Stimulated activated CD8-positive, alpha-beta memory T cell treated with anti-CD3 and anti-CD28 coated beads, Interleukin-12 subunit alpha, Interleukin-12 subunit beta, amount 100 ng/mL, for 1 hour (primary cell): Measurements from ENCODE around the gene ITGA7.
"Not testable (repeated sequence)": the region's sequence is repeated elsewhere in the genome, so short reads cannot be mapped to it uniquely, and the experiment has no call there.

Experiments used
- DNase-seq: peaks from one replicate; pipeline ENCODE4 v3.0.0-alpha.2; 2020; ENCODE audit warnings: low read depth

Gene ITGA7

DNA sequence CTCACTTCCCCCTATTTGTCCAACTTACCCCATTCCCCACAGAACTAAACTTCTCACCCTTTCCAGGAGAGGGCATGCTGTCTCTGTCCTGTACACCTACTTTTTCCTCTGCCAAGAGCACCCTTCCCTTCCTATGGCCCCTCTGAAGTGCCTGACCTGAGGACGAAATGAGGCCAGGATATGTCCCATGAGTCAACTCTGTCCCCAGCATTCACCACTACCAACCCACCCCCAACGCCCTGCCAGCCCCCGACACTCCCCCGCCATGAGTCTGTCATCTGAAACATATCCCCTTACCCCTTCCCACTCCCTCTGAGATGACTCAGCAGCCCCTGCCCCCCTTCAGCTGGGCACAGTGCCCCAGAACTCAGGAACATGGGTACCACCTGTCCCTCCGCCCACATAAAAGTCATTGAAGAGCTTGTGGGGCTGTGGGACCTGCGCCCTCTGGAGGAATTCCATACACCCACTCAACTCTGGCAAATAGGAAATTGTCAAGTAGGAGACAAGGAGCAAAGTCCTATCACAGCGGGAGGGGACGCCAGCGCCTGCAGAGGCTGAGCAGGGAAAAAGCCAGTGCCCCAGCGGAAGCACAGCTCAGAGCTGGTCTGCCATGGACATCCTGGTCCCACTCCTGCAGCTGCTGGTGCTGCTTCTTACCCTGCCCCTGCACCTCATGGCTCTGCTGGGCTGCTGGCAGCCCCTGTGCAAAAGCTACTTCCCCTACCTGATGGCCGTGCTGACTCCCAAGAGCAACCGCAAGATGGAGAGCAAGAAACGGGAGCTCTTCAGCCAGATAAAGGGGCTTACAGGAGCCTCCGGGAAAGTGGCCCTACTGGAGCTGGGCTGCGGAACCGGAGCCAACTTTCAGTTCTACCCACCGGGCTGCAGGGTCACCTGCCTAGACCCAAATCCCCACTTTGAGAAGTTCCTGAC is 26.3 kb downstream of the ITGA7 start:
- no peak for DNase-seq

DNA sequence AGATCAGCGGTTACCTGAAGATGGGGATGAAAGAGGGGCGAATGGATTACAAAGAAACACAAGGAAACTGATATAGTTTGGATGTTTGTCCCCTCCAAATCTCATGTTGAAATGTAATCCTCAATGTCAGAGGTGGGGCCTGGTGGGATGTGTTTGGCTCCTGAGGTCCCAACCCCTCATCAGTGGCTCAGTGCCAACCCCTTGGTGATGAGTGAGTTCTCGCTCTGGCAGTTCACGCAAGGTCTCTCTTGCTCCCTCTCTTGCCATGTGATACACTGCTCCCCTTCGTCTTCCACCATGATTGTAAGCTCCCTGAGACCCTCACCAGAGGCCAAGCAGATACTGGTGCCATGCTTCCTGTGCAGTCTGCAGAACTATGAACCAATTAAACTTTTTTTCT is 28.0 kb downstream of the ITGA7 start:
- no peak for DNase-seq

DNA sequence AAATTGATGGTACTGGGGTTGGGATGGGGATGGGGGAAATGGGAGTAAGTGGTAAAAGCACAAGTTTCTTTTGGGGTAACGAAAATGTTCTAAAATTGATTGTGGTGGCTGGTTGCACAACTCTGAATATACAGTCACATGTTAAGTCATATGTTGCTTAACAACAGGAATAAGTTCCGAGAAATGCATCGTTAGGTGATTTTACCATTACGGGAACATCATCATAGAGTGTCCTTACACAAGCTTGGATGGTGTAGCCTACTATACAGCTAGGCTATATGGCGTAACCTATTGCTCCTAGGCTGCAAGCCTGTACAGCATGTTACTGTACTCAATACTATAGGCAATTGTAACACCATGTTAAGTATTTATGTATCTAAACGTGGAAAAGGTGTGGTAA is 31.0 kb downstream of the ITGA7 start:
- no peak for DNase-seq

DNA sequence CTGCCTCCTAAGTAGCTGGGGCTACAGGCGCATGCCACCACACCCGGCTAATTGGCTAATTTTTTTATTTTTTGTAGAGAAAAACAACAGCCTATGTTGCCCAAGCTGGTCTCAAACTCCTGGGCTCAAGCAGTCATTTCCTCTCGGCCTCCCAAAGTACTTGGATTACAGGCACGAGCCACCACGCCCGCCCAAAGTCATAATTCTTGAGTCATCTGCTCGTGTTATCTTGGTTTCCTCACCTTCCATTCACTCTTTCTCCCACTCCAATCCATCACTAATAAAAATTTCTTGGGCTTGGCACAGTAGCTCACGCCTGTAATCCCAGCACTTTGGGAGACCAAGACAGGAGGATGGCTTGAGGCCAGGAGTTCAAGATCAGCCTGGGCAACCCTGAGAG is 32.0 kb downstream of the ITGA7 start:
- no peak for DNase-seq

DNA sequence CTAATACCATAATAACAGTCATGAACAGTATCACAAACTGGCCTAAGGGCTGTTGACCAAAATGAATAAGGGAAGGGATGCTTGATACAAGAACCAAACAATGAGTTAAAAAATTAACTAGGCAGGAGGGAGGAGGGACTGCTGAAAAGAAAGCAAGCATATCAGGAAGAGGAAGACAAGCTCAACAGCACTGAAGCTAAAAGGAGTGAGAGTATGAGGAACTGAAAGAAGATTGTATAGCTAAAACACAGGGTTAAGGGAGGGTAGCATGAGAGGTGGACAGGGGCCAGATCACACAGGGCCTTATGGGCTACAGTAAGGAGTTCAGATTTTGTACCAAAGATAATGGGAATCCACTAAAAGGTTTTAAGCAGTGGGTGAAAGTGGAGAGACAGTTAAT is 34.1 kb downstream of the ITGA7 start:
- no peak for DNase-seq

DNA sequence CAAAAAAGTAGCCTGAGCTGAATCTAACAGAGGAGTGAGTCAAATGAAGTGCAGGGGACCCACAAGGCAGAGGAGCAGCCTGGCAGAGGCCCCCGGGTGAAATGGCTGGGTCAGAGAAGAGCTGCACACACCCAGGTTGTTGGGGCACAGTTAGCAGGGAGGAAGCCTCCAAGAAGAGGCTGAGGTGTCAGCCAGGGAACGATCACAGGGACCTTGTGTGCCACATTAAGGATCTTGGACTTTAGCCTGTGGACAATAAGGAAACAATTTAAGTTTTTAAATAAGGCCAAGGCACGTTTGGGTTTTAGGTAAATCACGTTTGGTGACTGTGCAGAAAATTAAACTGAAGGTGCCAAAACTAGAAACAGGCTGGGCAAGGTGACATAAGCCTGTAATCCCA is 36.0 kb downstream of the ITGA7 start:
- no peak for DNase-seq

DNA sequence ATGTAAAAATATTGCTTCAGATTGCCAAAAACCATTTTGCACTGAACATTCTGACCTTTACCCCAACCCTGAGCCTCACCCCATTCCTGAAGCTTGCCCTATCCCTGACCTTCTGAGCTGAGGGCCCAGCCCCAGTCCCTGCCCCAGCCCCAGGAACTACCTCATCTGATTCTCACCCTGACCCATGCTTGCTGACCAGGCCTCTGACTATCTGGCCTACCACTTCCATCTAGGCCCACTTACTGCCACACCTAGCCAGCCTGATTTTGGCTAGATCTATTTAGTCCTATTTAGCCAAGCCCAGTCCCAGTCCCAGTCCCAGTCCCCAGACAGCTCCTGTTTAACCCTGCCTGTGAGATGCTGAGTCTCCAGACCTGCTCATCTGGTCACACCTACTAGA is 37.4 kb downstream of the ITGA7 start:
- DNase-seq, result no peak

DNA sequence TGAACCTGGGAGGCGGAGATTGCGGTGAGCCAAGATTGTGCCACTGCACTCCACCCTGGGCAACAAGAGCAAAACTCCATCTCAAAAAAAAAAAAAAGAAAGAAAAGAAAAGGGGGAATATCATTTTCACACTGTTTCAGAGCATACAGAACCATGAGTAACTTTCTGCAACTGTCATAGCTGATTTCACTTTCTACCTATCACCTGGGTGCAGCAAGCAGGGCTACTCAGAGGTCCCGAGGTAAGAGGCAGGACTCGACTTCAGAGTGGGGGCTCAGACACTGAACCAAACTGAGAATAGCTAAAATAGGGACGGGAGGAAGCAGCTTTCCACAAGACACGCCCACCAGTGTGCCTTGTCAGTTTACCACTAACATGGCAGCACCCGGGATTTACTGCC is 41.2 kb downstream of the ITGA7 start:
- DNase-seq, result no peak

DNA sequence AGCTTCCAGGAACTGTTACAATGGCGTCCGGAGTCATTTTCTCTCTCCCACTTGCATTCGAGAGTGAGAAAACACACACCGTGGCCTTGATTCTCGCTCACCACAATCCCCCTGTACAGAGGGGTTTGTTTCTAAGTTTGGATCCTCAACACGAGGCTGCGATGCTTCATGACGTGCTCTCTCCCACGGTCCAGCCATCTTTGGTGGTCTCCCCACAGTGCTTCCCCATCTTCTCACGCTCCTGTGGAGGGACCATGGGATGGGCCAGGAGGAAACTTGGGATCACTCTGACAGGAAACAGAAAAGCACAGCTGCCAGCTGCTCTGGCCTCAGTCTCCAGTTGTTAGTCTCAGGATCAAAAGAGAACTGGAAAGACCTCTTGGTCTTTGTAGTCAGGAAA is 42.9 kb downstream of the ITGA7 start:
- DNase-seq, result no peak

DNA sequence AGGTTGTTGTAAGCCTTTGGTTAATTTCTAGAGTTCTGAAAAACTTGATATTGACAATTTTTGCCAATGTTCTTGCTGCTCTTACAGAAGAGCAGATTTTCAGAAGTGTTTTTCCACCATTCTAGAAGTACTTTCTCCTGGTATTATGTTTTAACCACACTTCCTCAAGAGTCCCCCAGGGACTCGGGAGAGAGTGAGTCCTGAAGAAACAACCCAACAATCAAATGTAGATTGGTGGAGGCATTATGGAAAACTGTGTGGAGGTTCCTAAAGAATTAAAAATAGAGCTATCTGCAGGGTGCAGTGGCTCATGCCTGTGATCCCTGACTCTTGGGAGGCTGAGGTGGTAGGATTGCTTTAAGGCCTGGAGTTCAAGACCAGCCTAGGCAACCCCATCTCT is 44.3 kb downstream of the ITGA7 start:
- no peak for DNase-seq

DNA sequence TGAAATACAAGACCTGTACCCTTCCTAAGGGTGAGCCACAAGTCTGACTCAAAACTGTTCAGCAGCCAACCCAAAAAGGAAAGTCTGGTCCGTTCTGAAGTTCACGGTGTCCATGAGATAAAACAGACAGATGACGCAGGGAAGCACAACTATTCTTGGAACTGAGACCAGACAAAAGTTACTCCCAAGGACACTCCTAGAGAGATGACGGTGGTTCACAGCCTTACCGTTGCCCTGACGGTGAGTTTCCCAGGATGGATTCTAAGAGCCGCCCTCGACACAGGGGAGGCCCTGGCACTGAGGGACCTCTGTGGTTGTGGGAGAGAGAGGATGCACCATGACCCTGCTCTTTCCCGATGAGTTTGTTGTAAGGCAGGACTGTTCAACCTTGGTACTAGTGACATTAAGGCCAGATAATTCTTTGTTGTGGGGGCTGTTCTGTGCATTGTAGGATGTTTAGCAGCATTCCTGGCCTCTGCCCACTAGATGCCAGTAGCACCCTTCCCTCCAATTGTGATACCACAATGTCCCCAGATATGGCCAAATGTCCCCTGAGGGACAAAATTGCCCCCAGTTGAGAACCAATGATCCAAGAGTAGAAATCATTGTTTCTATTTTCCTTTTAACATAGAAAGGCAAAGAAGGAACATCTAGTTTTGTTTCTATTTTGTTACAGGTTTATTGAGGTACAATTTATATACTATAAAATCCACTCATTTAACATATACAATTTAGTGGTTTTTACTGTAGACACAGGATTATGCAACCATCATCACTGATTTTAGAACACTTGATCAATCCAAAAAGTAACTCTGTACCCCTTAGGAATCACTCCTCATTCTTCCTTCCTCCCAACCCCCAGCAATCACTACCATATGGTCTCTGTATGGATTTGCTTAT is 48.0 kb downstream of the ITGA7 start:
- no peak for DNase-seq

DNA sequence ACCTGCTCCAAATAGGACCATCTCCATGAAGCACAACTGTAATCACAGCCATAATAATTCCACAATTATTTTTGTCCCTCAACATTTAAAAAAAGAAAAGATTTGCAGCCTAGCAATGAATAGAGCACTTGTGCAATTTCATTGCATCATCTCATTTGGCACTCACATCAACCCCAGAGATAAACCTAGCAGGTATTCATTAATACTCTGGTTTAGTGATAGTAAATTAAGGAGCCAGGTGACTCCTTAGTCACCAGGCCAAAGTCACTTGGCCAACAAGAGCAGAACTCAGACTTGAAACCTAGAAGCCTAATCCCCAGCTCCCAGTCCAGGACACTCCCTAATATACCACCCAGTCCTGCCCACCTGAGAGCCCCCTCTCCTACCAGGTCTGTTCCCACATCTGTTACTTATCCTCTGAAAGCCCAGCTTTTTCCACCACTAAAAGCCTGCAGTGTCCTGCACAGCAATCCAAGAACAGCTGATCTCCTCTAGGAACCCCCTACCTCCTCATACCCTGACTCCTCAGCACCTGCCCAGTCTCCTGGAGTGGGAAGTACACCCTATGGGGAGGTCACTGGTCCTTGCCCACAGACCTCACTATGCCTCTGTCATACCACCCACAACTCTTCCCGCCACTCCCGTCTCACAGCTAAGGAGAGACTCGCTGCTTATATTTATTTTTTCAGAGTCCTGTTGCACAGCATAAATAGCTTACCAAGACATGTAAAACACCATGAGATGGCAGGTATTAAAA is 48.9 kb downstream of the ITGA7 start:
- DNase-seq, result no peak

DNA sequence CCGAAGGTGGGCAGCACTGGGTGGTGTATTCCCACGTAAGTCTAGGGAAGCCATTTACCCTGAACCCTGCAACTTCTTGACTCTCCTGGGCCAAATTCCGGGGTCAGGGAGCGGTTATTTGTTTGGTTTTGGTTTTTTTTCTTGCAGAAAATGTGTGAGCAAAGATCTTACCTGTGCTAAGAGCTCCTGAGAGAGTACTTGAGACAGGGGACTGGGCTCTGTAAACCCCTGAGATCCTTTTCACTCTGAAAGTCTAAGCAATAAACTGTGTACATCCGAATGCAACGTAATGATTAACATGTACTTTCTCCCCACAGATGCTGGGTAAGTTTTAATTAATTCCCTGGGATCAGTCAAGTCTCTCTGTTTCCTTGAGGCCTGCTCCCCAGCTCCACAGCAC is 49.5 kb downstream of the ITGA7 start:
- no peak for DNase-seq

DNA sequence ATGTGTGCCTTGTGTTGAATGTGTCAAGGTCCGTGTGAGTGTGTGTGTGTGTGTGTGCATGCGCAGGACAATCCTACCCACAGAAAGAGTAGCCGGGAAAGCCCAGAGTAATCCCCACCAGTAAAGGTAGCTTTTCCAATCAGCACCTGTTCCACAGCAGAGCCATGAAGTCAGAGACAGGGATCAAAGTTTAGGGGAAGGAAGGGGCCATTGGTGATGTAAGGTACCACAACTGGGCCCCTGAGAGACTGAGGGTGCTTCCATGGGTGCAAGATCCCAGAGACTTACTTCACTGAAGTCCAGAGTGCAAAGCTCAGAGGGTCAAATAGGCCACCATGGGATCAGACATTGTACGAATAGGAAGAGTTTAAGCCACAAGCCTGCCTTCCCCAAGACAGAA is 50.5 kb downstream of the ITGA7 start:
- no peak for DNase-seq

DNA sequence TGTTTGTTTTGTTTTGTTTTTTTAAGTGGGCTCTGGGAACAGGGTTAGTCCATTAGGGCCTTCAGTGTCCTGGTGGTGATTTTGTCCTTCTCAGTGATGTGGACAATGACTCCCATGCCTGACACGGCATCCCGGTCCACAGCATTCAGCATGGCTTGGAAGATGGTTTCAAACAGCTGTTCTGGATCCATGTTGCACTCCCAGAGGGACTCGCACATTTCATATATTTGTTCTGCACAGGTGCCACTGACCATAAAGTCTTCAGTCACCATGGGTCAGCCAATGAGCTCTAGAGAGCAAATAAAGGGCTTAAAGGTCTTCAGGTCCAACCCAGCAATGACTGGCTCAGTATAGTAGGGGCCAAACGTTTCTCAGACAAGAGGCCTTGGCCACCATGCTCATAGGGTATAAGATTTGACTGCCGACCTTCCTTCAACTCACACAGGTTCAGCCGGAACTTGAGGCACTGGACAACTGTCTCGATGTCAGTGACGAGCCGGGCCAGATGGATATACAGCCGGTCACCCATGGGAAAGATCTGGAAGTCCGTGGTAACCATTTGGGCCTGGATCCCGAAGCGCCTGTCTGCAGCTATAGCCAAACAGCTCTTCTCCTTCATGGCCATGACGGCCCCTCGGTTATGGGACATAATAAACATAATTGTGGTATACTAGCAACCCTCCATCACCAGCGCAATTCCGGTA is 53.0 kb downstream of the ITGA7 start:
- DNase-seq, result no peak

DNA sequence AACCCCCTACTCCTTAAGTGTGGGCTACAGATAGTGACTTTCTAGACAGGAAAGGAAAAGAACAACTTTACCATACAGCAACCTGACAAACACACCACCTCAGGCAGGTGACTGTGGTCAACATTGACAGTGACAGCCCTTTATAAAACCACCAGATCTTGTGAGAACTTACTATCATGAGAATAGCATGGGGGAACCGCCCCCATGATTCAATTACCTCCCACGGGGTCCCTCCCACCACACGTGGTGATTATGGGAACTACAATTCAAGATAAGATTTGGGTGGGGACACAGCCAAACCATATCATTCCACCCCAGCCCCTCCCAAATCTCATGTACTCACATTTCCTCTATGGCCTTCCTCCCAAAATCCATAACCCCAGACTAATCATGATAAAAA is 54.7 kb downstream of the ITGA7 start:
- DNase-seq, result no peak

DNA sequence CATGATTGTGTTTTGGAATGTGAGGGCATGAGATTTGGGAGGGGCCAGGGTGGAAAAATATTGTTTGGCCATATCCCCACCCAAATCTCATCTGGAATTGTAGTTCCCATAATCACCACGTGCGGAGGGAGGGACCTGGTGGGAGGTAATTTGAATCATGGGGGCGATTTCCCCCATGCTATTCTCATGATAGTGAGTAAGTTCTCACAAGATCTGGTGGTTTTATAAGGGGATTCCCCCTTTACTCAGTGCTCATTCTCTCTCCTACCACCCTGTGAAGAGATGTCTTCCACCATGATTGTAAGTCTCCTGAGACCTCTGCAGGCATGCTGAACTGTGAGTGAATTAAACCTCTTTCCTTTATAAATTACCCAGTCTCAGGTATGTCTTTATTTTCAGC is 55.4 kb downstream of the ITGA7 start:
- DNase-seq, result no peak

DNA sequence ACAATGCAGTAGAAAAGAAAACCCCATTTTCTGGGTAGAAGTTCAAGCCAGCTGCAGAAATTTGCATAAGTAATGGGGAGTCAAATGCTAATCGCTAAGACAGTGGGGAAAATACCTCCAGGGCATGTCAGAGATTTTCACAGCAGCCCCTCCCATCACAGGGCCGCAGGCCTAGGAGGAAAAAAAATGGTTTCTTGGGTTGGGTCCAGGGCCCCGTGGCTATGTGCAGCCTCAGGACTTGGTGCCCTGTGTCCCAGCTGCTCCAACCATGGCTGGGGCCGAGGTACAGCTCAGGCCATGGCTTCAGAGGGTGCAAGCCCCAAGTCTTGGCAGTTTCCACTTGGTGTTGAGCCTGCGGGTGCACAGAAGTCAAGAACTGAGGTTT is 56.4 kb downstream of the ITGA7 start:
- DNase-seq, result no peak

DNA sequence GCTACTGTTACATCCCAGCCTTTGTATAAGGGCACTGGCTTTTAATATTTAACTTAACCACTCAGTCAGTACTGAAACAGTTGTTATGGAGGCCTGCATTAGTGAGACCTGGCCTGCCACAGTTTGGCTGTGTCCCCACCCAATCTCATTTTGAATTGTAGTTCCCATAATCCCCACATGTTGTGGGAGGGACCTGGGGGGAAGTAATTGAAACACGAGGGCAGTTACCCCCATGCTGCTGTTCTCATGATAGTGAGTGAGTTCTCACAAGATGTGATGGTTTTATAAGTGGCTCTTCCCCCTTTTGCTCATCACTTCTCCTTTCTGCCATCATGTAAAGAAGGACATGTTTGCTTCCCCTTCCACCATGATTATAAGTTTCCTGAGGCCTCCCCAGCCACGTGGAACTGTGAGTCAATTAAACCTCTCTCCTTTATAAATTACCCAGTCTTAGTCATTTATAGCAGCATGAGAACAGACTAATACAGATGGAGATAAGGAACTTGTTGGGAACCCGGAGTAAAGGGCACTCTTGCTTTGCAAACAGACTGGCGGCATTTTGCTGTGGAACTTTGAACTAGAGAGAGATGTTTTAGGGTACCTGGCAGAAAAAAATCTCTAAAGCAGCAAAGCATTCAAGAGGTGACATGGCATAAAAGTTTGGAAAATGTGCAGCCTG is 56.9 kb downstream of the ITGA7 start:
- DNase-seq, result not testable (repeated sequence)

DNA sequence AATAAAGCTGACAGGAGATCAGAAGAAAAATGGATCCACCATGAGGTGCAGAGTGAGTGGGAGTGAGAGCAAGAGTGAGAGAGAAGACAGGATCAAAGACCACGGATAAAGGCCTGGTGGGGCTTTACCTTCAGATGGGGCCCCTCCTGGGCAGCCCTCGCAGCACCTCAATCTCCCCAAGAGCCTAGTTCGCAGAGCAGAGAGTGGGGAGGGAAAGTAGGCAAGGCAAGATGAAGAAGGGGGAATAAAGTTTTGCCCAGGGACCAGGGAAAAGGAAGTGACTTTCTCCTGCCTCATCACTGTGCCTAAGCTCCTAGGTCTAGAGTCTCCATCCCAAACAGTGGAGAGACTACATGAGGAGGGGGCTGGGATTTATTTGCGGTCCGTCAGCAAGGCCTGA is 60.7 kb downstream of the ITGA7 start:
- DNase-seq, result no peak

DNA sequence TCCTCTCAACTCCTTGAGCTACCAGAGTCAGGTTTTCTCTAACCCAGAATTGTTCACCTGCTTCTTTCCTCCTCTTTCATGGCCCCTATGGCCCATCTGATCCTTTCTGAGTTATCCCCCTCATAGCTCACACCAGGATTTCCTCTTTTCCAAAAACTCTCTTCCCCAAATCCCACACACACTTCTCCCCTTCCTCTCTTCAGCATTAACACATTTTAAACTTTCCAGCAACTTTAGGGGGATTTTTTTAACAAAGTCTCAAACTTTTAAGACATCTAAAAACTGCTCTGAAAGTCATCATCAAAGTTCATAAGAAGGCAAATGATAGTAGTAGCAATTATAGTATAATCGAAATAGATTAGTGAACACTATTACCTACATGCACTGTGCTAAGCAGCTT is 63.1 kb downstream of the ITGA7 start:
- DNase-seq, result no peak
